Measurements from ENCODE around the gene CCDC201.
"Not testable (repeated sequence)": the region's sequence is repeated elsewhere in the genome, so short reads cannot be mapped to it uniquely, and the experiment has no call there.

GRCh38 chr7:45855680-45856079, 17.2 kb downstream of the CCDC201 start:
- not testable (repeated sequence) for TF ChIP-seq JUND (IDR thresholded peaks at IDR 0.05); RXRA (IDR thresholded peaks at IDR 0.05; ENCODE audit: borderline replicate concordance, low read depth); SIN3A (IDR thresholded peaks at IDR 0.05; ENCODE audit: borderline replicate concordance, low read depth, low read length); EZH2phosphoT487 (IDR thresholded peaks at IDR 0.05; ENCODE audit: borderline replicate concordance, low read depth); USF2 (IDR thresholded peaks at IDR 0.05; ENCODE audit: borderline replicate concordance, low read depth, low read length); CTCF (IDR thresholded peaks at IDR 0.05); MAX (IDR thresholded peaks at IDR 0.05; ENCODE audit: low read depth); SMC3 (IDR thresholded peaks at IDR 0.05; ENCODE audit: low read depth, low read length); POLR2AphosphoS5 (IDR thresholded peaks at IDR 0.05; ENCODE audit: low read depth, low read length)
